Progenitor cell of endocrine pancreas (in vitro differentiated cells): ENCODE measurements around the gene TYROBP. TPM values are rescaled to one million over a fixed set of nuclear protein-coding genes. Genes with fewer than 3 reads are reported as not detected.

Source experiments
- DNase-seq: peaks from one replicate; pipeline ENCODE4 v3.0.0; 2021; ENCODE audit warnings: low spot score; ENCODE audit not compliant: unreplicated experiment
- H3K27ac Mint-ChIP-seq: 2 replicates; pipeline ENCODE4 v1.8.0; 2021; ENCODE audit warnings: mild to moderate bottlenecking, moderate library complexity, mixed read lengths
- H3K27me3 Mint-ChIP-seq: 2 replicates; pipeline ENCODE4 v1.8.0; 2021; ENCODE audit warnings: mixed read lengths
- H3K36me3 Mint-ChIP-seq: 2 replicates; pipeline ENCODE4 v1.8.0; 2022; ENCODE audit warnings: mixed read lengths; ENCODE audit not compliant: insufficient read depth
- H3K4me1 Mint-ChIP-seq: 2 replicates; pipeline ENCODE4 v1.8.0; 2021; ENCODE audit warnings: low read depth, mixed read lengths
- H3K4me3 Mint-ChIP-seq: 2 replicates; pipeline ENCODE4 v1.8.0; 2021; ENCODE audit warnings: low read depth, mild to moderate bottlenecking, moderate library complexity, mixed read lengths
- H3K9me3 Mint-ChIP-seq: 2 replicates; pipeline ENCODE4 v1.8.0; 2021; ENCODE audit warnings: low read depth, mixed read lengths
- CTCF ChIP-seq: fragments of 200-600 bp; sonication (generic); IDR thresholded peaks from one replicate; pipeline ENCODE4 v1.5.0; 2021; ENCODE audit warnings: antibody characterized with exemption, mild to moderate bottlenecking; ENCODE audit not compliant: unreplicated experiment
- total RNA-seq: library from RNA; stranded (reverse); gene quantifications from 2 replicates; pipeline ENCODE4 v1.2.1, GENCODE V29; 2021

Gene TYROBP
- total RNA-seq, 1 donor from 2014 or later = not detected

- Mint-ChIP-seq H3K4me3 (no peak overlapping the region), H3K27me3 (peaks cover 11% of the 10 kb centered on the region), H3K36me3 (no peaks in the 10 kb centered on the region), H3K9me3 (peaks cover 6% of the 10 kb centered on the region), H3K27ac (no peak overlapping the region), H3K4me1 (peaks cover 5% of the 10 kb centered on the region)
- DNase-seq = no peak
- TF ChIP-seq CTCF = no peak
Observed at GRCh38 chr19:35929876-35930275, 21.8 kb upstream of the TYROBP start.

GRCh38 chr19:35928507-35928906, 20.4 kb upstream of the TYROBP start:
- Mint-ChIP-seq H3K4me1 (peaks cover 5% of the 10 kb centered on the region), H3K4me3 (no peak overlapping the region), H3K36me3 (no peaks in the 10 kb centered on the region), H3K27ac (no peak overlapping the region), H3K9me3 (peaks cover 6% of the 10 kb centered on the region), H3K27me3 (peaks cover 11% of the 10 kb centered on the region)
- no peak for DNase-seq
- no peak for TF ChIP-seq CTCF

GRCh38 chr19:35925501-35925900, 17.4 kb upstream of the TYROBP start:
- H3K27me3 Mint-ChIP-seq = peaks cover 11% of the 10 kb centered on the region
- TF ChIP-seq CTCF = no peak
- H3K36me3 Mint-ChIP-seq = no peaks in the 10 kb centered on the region
- H3K4me1 Mint-ChIP-seq = no peaks in the 10 kb centered on the region
- H3K9me3 Mint-ChIP-seq = peaks cover 6% of the 10 kb centered on the region
- DNase-seq = no peak
- no peak overlapping the region for H3K27ac Mint-ChIP-seq
- H3K4me3 Mint-ChIP-seq = no peak overlapping the region

- DNase-seq = no peak
- no peak overlapping the region for H3K4me3 Mint-ChIP-seq
- H3K27me3 Mint-ChIP-seq = peaks cover 4% of the 10 kb centered on the region
- TF ChIP-seq CTCF = no peak
- H3K4me1 Mint-ChIP-seq = no peaks in the 10 kb centered on the region
- H3K27ac Mint-ChIP-seq = no peak overlapping the region
- H3K9me3 Mint-ChIP-seq = peaks cover 6% of the 10 kb centered on the region
- H3K36me3 Mint-ChIP-seq = no peaks in the 10 kb centered on the region
Observed at GRCh38 chr19:35921012-35921411, 12.9 kb upstream of the TYROBP start.

- no peaks in the 10 kb centered on the region for H3K9me3 Mint-ChIP-seq
Observed at GRCh38 chr19:35919306-35919705, 11.2 kb upstream of the TYROBP start.

More at GRCh38 chr19:35919306-35919705, 11.2 kb upstream of the TYROBP start:
- Mint-ChIP-seq H3K27me3 (peaks cover 3% of the 10 kb centered on the region), H3K4me1 (no peaks in the 10 kb centered on the region), H3K27ac (no peak overlapping the region), H3K4me3 (no peak overlapping the region), H3K36me3 (no peaks in the 10 kb centered on the region)
- no peak for TF ChIP-seq CTCF
- no peak for DNase-seq
